Parathyroid adenoma (tissue), 2 donors: ENCODE results near the gene WWOX.

Source experiments
- H2AFZ ChIP-seq: fragments of 300-600 bp; sonication (generic); one replicate; pipeline ENCODE4 v1.7.0; 2017; ENCODE audit warnings: antibody characterized with exemption, mild to moderate bottlenecking
- H3K27ac ChIP-seq: fragments of 300-600 bp; sonication (generic); one replicate; pipeline ENCODE4 v1.7.0; 2017
- H3K27me3 ChIP-seq: fragments of 300-600 bp; sonication (generic); one replicate; pipeline ENCODE4 v1.7.0; 2017; ENCODE audit warnings: low read length; ENCODE audit not compliant: control insufficient read depth, insufficient read depth
- H3K36me3 ChIP-seq: fragments of 300-600 bp; sonication (generic); one replicate; pipeline ENCODE4 v1.7.0; 2017; ENCODE audit warnings: low read length; ENCODE audit not compliant: control insufficient read depth, insufficient read depth
- H3K4me1 ChIP-seq: fragments of 300-600 bp; sonication (generic); one replicate; pipeline ENCODE4 v1.7.0; 2017; ENCODE audit warnings: control low read depth
- H3K4me2 ChIP-seq: fragments of 300-600 bp; sonication (generic); one replicate; pipeline ENCODE4 v1.7.0; 2017; ENCODE audit warnings: low read length
- H3K4me3 ChIP-seq: fragments of 300-600 bp; sonication (generic); one replicate; pipeline ENCODE4 v1.7.0; 2017; ENCODE audit warnings: low read depth, low read length
- H3K79me2 ChIP-seq: fragments of 300-600 bp; sonication (generic); one replicate; pipeline ENCODE4 v1.7.0; 2017; ENCODE audit warnings: control low read depth
- H3K9ac ChIP-seq: fragments of 300-600 bp; sonication (generic); one replicate; pipeline ENCODE4 v1.7.0; 2017; ENCODE audit warnings: mild to moderate bottlenecking
- H3K9me3 ChIP-seq: fragments of 300-600 bp; sonication (generic); one replicate; pipeline ENCODE4 v1.7.0; 2017; ENCODE audit warnings: low read length; ENCODE audit not compliant: control insufficient read depth
- TF ChIP-seq, protein P1 (sequence below): fragments of 300-600 bp; sonication (generic); IDR thresholded peaks from one replicate; pipeline ENCODE4 v1.7.0; 2017; ENCODE audit warnings: antibody characterized with exemption, mild to moderate bottlenecking
- donor health status: primary hyperparathyroidism.

Gene WWOX

DNA sequence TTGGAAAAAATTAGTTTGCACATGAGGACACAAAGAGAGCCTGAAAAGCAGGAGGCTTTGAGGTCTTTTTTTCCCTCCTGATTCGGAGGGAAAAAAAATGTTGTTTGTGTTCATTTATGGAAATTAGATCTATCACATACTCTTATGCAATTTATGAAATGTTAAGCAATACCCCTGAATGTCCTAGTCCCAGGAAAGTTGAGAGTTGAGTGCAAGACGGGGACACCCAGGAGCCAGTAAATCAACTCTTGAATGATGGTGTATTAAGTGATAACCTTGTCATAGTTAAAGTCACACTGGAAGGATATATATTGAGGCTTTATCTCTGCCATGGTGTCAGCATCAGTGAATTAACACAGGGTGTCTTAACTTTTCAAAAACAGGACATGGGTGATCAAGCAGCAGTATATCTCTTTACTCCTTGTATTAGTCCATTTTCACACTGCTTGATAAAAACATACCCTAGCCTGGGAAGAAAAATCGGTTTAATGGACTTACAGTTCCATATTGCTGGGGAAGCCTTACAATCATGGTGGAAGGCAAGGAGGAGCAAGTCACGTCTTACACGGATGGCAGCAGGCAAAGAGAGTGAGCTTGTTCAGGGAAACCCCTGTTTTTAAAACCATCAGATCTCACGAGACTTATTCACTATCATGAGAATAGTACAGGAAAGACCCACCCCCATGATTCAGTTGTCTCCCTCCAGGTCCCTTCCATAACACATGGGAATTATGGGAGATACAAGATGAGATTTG is 1032.0 kb downstream of the WWOX start:
- H3K27ac ChIP-seq, result no peak overlapping the region
- no peaks in the 10 kb centered on the region for H3K4me1 ChIP-seq
- no peak overlapping the region for H3K9ac ChIP-seq
- TF ChIP-seq, protein P1, sequence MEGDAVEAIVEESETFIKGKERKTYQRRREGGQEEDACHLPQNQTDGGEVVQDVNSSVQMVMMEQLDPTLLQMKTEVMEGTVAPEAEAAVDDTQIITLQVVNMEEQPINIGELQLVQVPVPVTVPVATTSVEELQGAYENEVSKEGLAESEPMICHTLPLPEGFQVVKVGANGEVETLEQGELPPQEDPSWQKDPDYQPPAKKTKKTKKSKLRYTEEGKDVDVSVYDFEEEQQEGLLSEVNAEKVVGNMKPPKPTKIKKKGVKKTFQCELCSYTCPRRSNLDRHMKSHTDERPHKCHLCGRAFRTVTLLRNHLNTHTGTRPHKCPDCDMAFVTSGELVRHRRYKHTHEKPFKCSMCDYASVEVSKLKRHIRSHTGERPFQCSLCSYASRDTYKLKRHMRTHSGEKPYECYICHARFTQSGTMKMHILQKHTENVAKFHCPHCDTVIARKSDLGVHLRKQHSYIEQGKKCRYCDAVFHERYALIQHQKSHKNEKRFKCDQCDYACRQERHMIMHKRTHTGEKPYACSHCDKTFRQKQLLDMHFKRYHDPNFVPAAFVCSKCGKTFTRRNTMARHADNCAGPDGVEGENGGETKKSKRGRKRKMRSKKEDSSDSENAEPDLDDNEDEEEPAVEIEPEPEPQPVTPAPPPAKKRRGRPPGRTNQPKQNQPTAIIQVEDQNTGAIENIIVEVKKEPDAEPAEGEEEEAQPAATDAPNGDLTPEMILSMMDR, result no peak
- H3K79me2 ChIP-seq, result no peaks in the 10 kb centered on the region
- H3K4me2 ChIP-seq, result no peak overlapping the region
- no peak overlapping the region for H3K4me3 ChIP-seq
- H3K27me3 ChIP-seq, result no peaks in the 10 kb centered on the region
- H3K9me3 ChIP-seq, result no peaks in the 10 kb centered on the region
- H2AFZ ChIP-seq, result no peak overlapping the region
- no peaks in the 10 kb centered on the region for H3K36me3 ChIP-seq

DNA sequence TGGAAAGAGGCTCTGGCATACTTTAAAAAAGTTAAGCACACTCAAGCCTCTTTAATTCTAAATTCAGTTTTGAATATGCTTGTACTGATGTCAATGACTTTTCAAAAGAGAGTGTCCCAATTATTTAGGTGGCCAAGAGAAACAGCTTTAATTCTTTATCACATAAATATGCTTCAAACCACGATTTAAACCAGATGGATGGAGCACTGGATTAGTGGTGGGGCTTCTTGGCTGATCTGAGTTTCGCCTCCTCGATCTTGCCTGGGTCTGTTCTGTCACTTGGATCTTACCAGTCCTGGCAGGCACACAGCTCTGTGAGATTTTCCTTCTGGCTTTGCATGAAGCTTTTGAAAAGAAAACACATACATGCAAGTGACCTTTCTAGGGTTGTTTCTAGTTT is 1033.2 kb downstream of the WWOX start:
- TF ChIP-seq, protein P1, result no peak

DNA sequence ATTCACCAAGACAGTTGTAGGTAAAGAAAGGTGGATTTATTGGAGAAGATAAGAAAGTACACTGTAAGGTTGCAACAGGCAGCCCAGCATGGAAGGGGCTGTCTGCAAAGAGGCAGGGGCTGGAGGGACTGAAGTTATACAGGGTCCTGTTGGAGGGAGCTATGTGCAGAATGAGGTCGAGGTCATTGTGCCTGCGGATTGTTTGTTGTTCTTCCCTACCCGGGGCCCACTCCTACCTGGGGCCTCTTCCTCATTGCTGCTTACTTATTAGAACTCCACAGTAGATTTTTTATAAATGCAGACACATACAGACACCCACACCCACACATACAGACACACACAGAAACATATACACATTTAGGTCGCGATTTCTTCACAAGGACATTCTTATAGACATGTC is 1034.8 kb downstream of the WWOX start:
- TF ChIP-seq, protein P1, result no peak
- H3K27ac ChIP-seq, result no peak overlapping the region
- H2AFZ ChIP-seq, result no peak overlapping the region

More for the DNA sequence above, 1033.2 kb downstream of the WWOX start:
- H3K36me3 ChIP-seq, result no peaks in the 10 kb centered on the region
- H3K27ac ChIP-seq, result no peak overlapping the region
- no peak overlapping the region for H2AFZ ChIP-seq
- H3K4me3 ChIP-seq, result no peak overlapping the region
- H3K9ac ChIP-seq, result no peak overlapping the region
- H3K79me2 ChIP-seq, result no peaks in the 10 kb centered on the region
- no peaks in the 10 kb centered on the region for H3K9me3 ChIP-seq
- H3K4me1 ChIP-seq, result no peaks in the 10 kb centered on the region
- no peaks in the 10 kb centered on the region for H3K27me3 ChIP-seq
- H3K4me2 ChIP-seq, result no peak overlapping the region

DNA sequence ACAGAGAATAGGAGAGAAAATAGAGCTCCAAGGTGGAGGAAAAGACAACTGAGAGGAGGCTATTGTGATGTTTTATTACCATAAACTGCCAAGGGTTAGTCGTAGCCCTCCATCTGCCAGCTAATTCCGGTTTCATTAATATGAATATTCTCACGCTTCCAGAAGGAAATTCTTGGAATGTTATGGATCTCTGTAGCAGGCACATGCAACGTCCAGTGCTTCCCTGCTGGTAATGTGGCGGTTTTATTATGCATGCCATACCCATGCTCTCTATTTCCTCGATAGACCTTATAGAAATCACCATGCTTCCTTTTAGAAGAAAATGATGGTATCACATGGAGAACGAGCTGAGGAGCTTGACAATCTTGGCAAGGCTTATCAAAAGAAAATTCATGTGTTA is 1037.5 kb downstream of the WWOX start:
- no peaks in the 10 kb centered on the region for H3K27me3 ChIP-seq
- TF ChIP-seq, protein P1, result no peak
- no peaks in the 10 kb centered on the region for H3K36me3 ChIP-seq
- H3K9ac ChIP-seq, result no peak overlapping the region
- no peak overlapping the region for H3K27ac ChIP-seq
- H3K4me1 ChIP-seq, result no peaks in the 10 kb centered on the region
- H2AFZ ChIP-seq, result no peak overlapping the region
- H3K9me3 ChIP-seq, result no peaks in the 10 kb centered on the region
- no peak overlapping the region for H3K4me2 ChIP-seq
- no peak overlapping the region for H3K4me3 ChIP-seq
- no peaks in the 10 kb centered on the region for H3K79me2 ChIP-seq

More for the DNA sequence above, 1034.8 kb downstream of the WWOX start:
- Histone ChIP-seq H3K36me3 (no peaks in the 10 kb centered on the region), H3K79me2 (no peaks in the 10 kb centered on the region), H3K9me3 (no peaks in the 10 kb centered on the region), H3K4me2 (no peak overlapping the region), H3K27me3 (no peaks in the 10 kb centered on the region), H3K4me3 (no peak overlapping the region), H3K4me1 (no peaks in the 10 kb centered on the region), H3K9ac (no peak overlapping the region)

DNA sequence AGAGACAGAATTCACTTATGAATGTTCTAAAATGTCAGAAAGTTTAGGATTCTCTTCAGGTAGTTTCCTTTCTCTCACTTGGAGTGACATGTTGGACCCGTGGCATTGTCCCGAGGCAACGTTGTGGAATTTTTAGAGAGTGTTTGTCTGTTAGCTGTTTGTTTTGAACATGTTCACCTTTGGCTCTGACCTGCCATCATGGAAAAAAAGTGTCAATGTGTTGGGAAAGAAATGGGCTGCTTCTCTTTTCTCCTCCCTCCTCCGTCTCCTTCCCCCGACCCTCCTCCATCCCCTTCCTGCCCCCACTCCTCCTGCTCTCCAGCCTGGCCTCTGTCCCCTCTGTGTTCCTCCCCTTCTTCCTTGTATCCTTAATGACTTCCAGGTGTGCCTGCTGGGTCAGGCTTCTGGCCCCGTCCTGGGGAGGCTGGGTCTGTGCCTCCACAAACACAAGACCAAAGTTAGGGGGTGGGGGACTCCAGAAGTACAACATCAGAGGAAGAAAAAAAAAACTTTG is 1038.0 kb downstream of the WWOX start:
- Histone ChIP-seq H3K4me3 (no peak overlapping the region), H3K36me3 (no peaks in the 10 kb centered on the region), H3K4me1 (no peaks in the 10 kb centered on the region), H3K79me2 (no peaks in the 10 kb centered on the region), H3K9ac (no peak overlapping the region), H2AFZ (no peak overlapping the region), H3K27ac (no peak overlapping the region), H3K4me2 (no peak overlapping the region), H3K9me3 (no peaks in the 10 kb centered on the region), H3K27me3 (no peaks in the 10 kb centered on the region)
- TF ChIP-seq, protein P1, result no peak
